NT2/D1 (cell line): ENCODE results near the gene TCEAL9.

Source experiments
- SUZ12 ChIP-seq: IDR thresholded peaks from 2 replicates; pipeline ENCODE4 v1.6.1; 2011; ENCODE audit not compliant: insufficient read length, insufficient read depth; ENCODE audit errors: extremely low read depth
- YY1 ChIP-seq: IDR thresholded peaks from 2 replicates; pipeline ENCODE4 v1.6.1; 2011; ENCODE audit not compliant: insufficient read length, insufficient read depth
- ZNF274 ChIP-seq: IDR thresholded peaks from 2 replicates; pipeline ENCODE4 v1.6.1; 2011; ENCODE audit warnings: mild to moderate bottlenecking, low read depth, low read length

- TF ChIP-seq ZNF274 (no peak), YY1 (no peak), SUZ12 (no peak)
Observed at GRCh38 chrX:103407776-103408175, 51.5 kb downstream of the TCEAL9 start.
